ENCODE results near the gene MUC21. TPM values are rescaled to one million over a fixed set of nuclear protein-coding genes. Genes with fewer than 3 reads are reported as not detected.
A peak's percentile ranks its signal among the peaks of the same experiment; 100 is the strongest.
"Not testable (repeated sequence)": the region's sequence is repeated elsewhere in the genome, so short reads cannot be mapped to it uniquely, and the experiment has no call there.

Gene MUC21
- total RNA-seq, 1 experiment from 2014 or later = not detected

DNA sequence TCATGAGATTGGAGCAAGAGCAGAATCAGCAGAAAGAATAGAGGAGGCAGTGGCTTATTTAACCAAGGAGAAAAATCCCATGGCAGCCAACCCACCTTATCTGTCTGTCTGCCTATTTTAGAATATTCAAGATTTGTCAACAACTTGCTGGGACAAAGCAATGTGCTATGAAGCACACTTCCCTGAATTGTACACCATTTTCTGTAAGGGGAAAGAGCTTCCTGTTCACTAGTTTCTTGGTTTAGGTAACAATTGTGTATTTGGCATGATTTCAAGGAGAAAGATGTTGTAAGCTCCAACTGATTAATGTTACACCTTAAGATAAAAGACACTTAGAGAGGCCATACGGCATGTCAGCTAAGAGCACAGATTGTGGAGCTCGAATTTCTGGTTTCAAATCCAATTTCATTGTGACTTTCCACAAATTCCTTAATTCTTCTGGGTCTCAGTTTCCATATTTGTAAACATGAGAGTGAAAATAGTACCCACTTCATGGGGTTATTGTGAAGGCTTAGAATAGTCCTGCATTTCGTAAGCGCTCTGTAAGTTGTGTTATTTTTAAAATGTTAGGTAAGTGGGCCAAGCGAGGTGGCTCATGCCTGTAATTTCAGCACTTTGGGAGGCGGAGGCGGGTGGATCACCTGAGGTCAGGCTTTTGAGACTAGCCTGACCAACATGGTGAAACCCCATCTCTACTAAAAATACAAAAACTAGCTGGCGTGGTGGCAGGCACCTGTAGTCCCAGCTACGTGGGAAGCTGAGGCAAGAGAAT, 21.9 kb downstream of the MUC21 start:
- Histone ChIP-seq H3K27ac (no peak overlapping the region), H3K27me3 (replicated peaks) (no peaks in the 10 kb centered on the region), H3K36me3 (no peaks in the 10 kb centered on the region), H3K4me3 (no peak overlapping the region), H3K4me1 (replicated peaks) (peaks cover 10% of the 10 kb centered on the region), H3K9me3 (replicated peaks) (no peaks in the 10 kb centered on the region)
- no peak for DNase-seq (ENCODE audit: low read depth in 1 of 2, low spot score in 2 of 2)

DNA sequence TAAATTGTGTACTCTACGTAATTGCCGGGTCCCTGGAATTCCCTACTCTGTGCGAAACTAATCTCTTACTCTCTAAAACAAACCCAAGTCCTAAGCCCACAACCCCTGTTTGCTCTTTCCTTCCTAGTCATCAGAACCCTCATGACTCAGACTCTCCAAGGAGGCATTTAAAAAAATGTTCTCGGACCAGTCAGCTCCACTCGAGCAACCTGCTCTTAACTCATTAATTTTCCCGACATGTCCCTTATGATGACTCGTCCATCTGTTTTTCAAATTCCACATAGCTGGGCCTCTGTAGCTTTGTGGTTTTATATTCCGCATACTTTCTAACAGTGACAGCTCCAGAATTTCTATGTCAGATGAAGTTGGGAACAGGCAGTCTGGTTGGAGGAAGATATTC, 24.2 kb downstream of the MUC21 start:
- Histone ChIP-seq H3K27ac (no peak overlapping the region), H3K36me3 (no peaks in the 10 kb centered on the region), H3K4me3 (no peak overlapping the region), H3K9me3 (replicated peaks) (no peaks in the 10 kb centered on the region), H3K27me3 (replicated peaks) (no peaks in the 10 kb centered on the region), H3K4me1 (replicated peaks) (peaks cover 12% of the 10 kb centered on the region)
- DNase-seq (ENCODE audit: low read depth in 1 of 2, low spot score in 2 of 2) = peak; percentile 51 to 64

- H3K4me3 ChIP-seq = no peak overlapping the region
- no peaks in the 10 kb centered on the region for H3K27me3 ChIP-seq (replicated peaks)
- no peak for DNase-seq (ENCODE audit: low read depth in 1 of 2, low spot score in 2 of 2)
- H3K36me3 ChIP-seq = no peaks in the 10 kb centered on the region
- peaks cover 12% of the 10 kb centered on the region for H3K4me1 ChIP-seq (replicated peaks)
- H3K27ac ChIP-seq = no peak overlapping the region
- no peaks in the 10 kb centered on the region for H3K9me3 ChIP-seq (replicated peaks)
Observed at GRCh38 chr6:31008165-31008564, 24.6 kb downstream of the MUC21 start.

DNA sequence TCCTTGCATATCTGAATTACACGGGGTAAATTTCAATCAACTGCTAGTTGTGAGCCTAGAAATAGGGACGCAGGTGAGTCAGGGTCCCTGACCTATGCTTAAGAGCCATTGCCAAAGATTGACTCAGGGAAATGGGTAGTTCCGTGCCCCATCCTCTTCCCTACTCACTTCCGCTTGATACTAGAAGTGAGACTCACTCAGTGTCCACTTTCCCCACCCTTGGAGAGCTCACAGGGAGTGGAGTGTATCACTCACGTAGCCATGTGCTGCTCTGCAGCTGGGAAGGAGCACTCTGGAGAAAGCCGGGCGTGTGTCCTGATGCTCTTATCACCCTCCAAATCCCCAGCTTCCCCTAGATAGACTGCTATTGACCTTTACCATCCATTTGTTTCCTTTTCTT, 26.2 kb downstream of the MUC21 start:
- no peak for DNase-seq (ENCODE audit: low read depth in 1 of 2, low spot score in 2 of 2)
- Histone ChIP-seq H3K27me3 (replicated peaks) (no peaks in the 10 kb centered on the region), H3K27ac (no peak overlapping the region), H3K9me3 (replicated peaks) (no peaks in the 10 kb centered on the region), H3K36me3 (no peaks in the 10 kb centered on the region), H3K4me3 (no peak overlapping the region), H3K4me1 (replicated peaks) (peaks cover 12% of the 10 kb centered on the region)

DNA sequence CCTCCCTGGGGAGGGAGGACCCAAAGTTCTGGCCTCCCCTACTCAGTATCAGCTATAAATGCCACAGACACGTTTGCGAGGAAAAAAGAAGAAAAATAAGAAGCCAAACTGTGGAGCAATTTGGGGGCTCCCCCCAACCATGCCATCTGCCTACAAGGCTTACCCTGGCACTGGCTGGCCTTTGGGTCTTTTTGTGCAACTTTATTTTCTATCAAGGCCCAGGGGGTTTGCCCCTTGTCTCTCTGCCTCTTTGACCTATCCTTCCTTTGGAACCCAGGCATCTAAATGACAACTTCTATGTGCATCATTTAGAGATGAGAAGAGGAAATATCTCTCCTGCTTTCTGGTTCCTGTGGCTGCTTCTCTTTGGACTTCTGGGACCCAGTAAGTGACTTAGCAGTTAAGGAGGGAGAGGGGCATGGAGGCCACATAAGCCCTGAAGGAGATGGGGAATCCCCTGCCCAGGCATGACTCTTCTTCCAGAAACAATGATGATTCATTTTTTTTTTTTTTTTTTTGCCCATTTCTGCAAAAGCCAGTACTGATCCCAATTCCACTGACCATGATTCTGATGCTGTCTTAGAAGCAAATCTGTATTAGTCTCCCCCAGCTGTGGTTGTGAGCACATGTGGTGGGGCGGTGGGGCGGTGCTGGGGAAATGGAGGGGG, 27.0 kb downstream of the MUC21 start, which contains the start of gene MUC22:
MUC22 (plus strand) TSS at position 82 of the 668 bp plus-strand sequence; CDS start at position 315, 233 bp downstream.
- Histone ChIP-seq H3K27ac (no peak within 1 kb of the TSS), H3K36me3 (no peaks in the 10 kb centered on the region), H3K4me1 (replicated peaks) (peaks cover 12% of the 10 kb centered on the region), H3K9me3 (replicated peaks) (peaks cover 4% of the 10 kb centered on the region; the same call in 1 of the 2 replicates), H3K4me3 (no peak within 1 kb of the TSS), H3K27me3 (replicated peaks) (no peaks in the 10 kb centered on the region)
- DNase-seq (ENCODE audit: low read depth in 1 of 2, low spot score in 2 of 2) = peak in 1 of 2 experiments; percentile 11

DNA sequence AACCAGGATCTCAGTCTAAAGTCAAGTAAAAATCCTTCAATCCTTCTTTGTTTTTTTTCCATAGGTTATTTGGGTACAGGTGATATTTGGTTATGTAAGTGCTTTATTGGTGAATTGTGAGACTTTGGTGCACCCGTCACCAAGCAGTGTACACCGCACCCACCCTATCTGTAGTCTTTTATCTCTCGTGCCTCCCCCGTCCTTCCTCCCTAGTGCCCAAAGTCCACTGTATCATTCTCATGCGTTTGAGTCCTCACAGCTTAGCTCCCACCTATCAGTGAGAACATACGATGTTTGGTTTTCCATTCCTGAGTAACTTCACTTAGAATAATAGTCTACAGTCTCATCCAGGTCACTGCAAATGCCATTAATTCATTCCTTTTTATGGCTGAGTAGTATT, 27.6 kb downstream of the MUC21 start:
- Histone ChIP-seq H3K4me1 (replicated peaks) (peaks cover 12% of the 10 kb centered on the region), H3K27me3 (replicated peaks) (no peaks in the 10 kb centered on the region), H3K36me3 (no peaks in the 10 kb centered on the region), H3K4me3 (no peak overlapping the region), H3K9me3 (replicated peaks) (peaks cover 4% of the 10 kb centered on the region; the same call in 1 of the 2 replicates), H3K27ac (no peak overlapping the region)
- DNase-seq (ENCODE audit: low read depth in 1 of 2, low spot score in 2 of 2) = no peak

DNA sequence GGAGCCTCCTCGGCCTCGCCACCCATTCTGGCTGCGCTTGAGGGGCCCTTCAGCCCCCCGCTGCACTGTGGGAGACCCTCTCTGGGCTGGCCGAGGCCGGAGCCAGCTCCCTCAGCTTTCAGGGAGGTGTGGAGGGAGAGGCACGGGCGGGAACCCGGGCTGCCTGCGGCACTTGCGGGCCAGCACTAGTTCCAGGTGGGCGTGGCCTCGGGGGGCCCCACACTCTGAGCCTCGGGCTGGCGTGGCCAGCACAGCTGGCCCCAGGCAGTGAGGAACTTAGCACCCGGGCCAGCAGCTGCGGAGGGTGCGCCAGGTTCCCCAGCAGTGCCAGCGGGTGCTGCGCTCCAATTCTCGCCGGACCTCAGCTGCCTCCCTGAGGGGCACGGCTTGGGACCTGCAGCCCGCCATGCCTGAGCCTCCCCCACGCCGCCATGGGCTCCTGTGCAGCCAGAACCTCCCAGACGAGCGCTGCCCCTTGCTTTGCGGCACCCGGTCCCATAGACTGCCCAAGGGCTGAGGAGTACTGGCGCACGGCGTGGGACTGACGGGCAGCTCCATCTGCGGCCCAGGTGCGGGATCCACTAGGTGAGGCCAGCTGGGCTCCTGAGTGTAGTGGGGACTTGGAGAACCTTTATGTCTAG, 33.3 kb downstream of the MUC21 start:
- H3K4me3 ChIP-seq = no peak overlapping the region
- no peaks in the 10 kb centered on the region for H3K27me3 ChIP-seq (replicated peaks)
- no peak for DNase-seq (ENCODE audit: low read depth in 1 of 2, low spot score in 2 of 2)
- peaks cover 4% of the 10 kb centered on the region; the same call in 1 of the 2 replicates for H3K9me3 ChIP-seq (replicated peaks)
- H3K36me3 ChIP-seq = no peaks in the 10 kb centered on the region
- H3K4me1 ChIP-seq (replicated peaks) = no peaks in the 10 kb centered on the region
- no peak overlapping the region for H3K27ac ChIP-seq

- not testable (repeated sequence) for DNase-seq (ENCODE audit: low read depth in 1 of 2, low spot score in 2 of 2); H3K27ac ChIP-seq; H3K4me1 ChIP-seq (replicated peaks); H3K4me3 ChIP-seq; H3K27me3 ChIP-seq (replicated peaks); H3K36me3 ChIP-seq; H3K9me3 ChIP-seq (replicated peaks)
Observed at GRCh38 chr6:31017436-31017835, 33.9 kb downstream of the MUC21 start.

DNA sequence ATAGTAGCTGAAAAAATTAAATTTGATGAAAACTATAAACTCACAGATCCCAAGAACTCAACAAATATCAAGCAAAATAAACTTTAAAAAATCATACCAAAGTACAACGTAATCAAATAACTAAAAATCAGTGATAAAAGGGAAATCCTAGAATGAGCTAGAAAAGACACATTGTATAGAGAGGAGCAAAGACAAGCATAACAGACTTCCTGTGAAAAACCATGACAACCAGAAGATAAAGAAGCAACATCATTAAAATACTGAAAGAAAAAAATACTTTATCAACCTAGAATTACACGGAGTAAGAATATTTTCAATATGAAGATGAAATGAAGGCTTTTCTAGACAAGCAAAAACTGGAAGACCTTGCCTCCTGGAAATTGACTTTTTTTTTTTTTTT, 36.5 kb downstream of the MUC21 start:
- no peak overlapping the region for H3K27ac ChIP-seq
- H3K9me3 ChIP-seq (replicated peaks) = peaks cover 4% of the 10 kb centered on the region; the same call in 1 of the 2 replicates
- H3K27me3 ChIP-seq (replicated peaks) = no peaks in the 10 kb centered on the region; the same call in 1 of the 2 replicates
- DNase-seq (ENCODE audit: low read depth in 1 of 2, low spot score in 2 of 2) = no peak
- H3K4me3 ChIP-seq = no peak overlapping the region
- no peaks in the 10 kb centered on the region for H3K36me3 ChIP-seq
- H3K4me1 ChIP-seq (replicated peaks) = no peaks in the 10 kb centered on the region

GRCh38 chr6:31020631-31021255, 37.2 kb downstream of the MUC21 start:
- not testable (repeated sequence) for H3K4me3 ChIP-seq; H3K36me3 ChIP-seq; H3K9me3 ChIP-seq (replicated peaks); DNase-seq (ENCODE audit: low read depth in 1 of 2, low spot score in 2 of 2); H3K4me1 ChIP-seq (replicated peaks); H3K27ac ChIP-seq; H3K27me3 ChIP-seq (replicated peaks)

DNA sequence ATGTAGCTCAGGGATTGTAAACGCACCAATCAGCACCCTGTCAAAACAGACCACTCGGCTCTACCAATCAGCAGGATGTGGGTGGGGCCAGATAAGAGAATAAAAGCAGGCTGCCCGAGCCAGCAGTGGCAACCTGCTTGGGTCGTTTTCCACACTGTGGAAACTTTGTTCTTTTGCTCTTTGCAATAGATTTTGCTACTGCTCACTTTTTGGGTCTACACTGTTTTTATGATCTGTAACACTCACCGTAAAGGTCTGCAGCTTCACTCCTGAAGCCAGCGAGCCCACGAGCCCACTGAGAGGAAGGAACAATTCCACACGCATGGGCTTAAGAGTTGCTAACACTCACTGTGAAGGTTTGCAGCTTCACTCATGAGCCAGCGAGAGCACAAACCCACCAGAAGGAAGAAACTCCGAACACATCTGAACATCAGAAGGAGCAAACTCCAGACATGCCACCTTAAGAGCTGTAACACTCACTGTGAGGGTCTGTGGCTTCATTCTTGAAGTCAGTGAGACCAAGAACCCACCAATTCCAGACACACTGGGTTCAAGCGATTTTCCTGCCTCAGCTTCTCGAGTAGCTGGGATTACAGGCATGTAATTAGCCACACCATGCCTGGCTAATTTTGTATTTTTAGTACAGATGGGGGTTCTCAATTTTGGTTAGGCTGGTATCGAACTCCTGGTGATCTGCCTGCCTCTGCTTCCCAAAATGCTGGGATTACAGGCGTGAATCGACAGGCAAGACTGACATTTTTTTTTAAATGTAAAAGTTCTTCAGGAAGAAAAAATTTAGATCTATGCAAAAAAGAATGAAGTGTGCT, 38.4 kb downstream of the MUC21 start:
- not testable (repeated sequence) for H3K27me3 ChIP-seq (replicated peaks); H3K27ac ChIP-seq; H3K4me1 ChIP-seq (replicated peaks); H3K36me3 ChIP-seq; H3K9me3 ChIP-seq (replicated peaks); H3K4me3 ChIP-seq; DNase-seq (ENCODE audit: low read depth in 1 of 2, low spot score in 2 of 2)

- H3K27me3 ChIP-seq (replicated peaks) = no peaks in the 10 kb centered on the region; the same call in 1 of the 2 replicates
- no peaks in the 10 kb centered on the region for H3K9me3 ChIP-seq (replicated peaks)
- H3K4me1 ChIP-seq (replicated peaks) = no peaks in the 10 kb centered on the region
- H3K27ac ChIP-seq = no peak overlapping the region
- no peak for DNase-seq (ENCODE audit: low read depth in 1 of 2, low spot score in 2 of 2)
- no peaks in the 10 kb centered on the region for H3K36me3 ChIP-seq
- H3K4me3 ChIP-seq = no peak overlapping the region
Observed at GRCh38 chr6:31025595-31025994, 42.1 kb downstream of the MUC21 start.

DNA sequence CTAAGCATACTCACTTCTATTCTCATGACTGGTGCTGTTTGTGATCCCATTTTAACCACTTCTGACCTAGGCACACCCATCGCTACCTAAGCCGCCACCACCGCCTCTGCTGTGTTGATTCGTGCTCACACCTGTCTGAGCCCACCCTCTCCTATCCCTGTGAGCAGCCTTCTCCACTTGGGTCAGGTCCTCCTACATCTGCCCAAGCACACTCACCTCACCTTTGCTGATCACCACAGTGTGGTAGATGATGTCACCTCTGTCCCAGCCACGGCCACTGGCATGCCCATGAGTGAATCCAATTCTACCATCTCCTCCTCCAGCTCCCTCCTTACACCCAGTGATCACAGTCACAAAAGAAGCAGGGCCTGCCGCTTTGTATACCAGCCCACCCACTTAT, 47.6 kb downstream of the MUC21 start:
- H3K27ac ChIP-seq = no peak overlapping the region
- no peak for DNase-seq (ENCODE audit: low read depth in 1 of 2, low spot score in 2 of 2)
- no peaks in the 10 kb centered on the region for H3K27me3 ChIP-seq (replicated peaks)
- H3K4me1 ChIP-seq (replicated peaks) = no peaks in the 10 kb centered on the region
- H3K36me3 ChIP-seq = no peaks in the 10 kb centered on the region
- no peak overlapping the region for H3K4me3 ChIP-seq
- no peaks in the 10 kb centered on the region for H3K9me3 ChIP-seq (replicated peaks)

Data from SJSA1 (cell line).